ELR (cell line): ENCODE measurements around the gene ACER1.
"Not testable (repeated sequence)": the region's sequence is repeated elsewhere in the genome, so short reads cannot be mapped to it uniquely, and the experiment has no call there.

Source experiments
- DNase-seq: peaks from one replicate; pipeline ENCODE4 v3.0.0-alpha.2; 2015; ENCODE audit warnings: low read depth

Gene ACER1

GRCh38 chr19:6287269-6287885 lies 46.0 kb downstream of the ACER1 start:
- no peak for DNase-seq

GRCh38 chr19:6286676-6287075 lies 46.7 kb downstream of the ACER1 start:
- DNase-seq = no peak

- not testable (repeated sequence) for DNase-seq
Measured at GRCh38 chr19:6282393-6282792, 51.0 kb downstream of the ACER1 start.

GRCh38 chr19:6279931-6280591 lies 53.4 kb downstream of the ACER1 start, which contains the start of gene MLLT1:
Gene MLLT1, minus strand, starts transcription at chr19:6279975. Its CDS starts 191 bp downstream, at chr19:6279784.
- peak; percentile 97 for DNase-seq

GRCh38 chr19:6279620-6279930 lies 53.8 kb downstream of the ACER1 start:
- no peak for DNase-seq

- no peak for DNase-seq
Measured at GRCh38 chr19:6278740-6279619, 54.4 kb downstream of the ACER1 start.

GRCh38 chr19:6278051-6278450 lies 55.4 kb downstream of the ACER1 start:
- DNase-seq = no peak

GRCh38 chr19:6276447-6276846 lies 57.0 kb downstream of the ACER1 start:
- no peak for DNase-seq

GRCh38 chr19:6275170-6275744 lies 58.2 kb downstream of the ACER1 start:
- no peak for DNase-seq

- DNase-seq = no peak
Measured at GRCh38 chr19:6274756-6275155, 58.7 kb downstream of the ACER1 start.

- peak; percentile 96 for DNase-seq
Measured at GRCh38 chr19:6273701-6274601, 59.5 kb downstream of the ACER1 start.

- DNase-seq = no peak
Measured at GRCh38 chr19:6272913-6273600, 60.4 kb downstream of the ACER1 start.

GRCh38 chr19:6272411-6272791 lies 61.0 kb downstream of the ACER1 start:
- DNase-seq = no peak

- DNase-seq = peak; percentile 54
Measured at GRCh38 chr19:6271721-6272410, 61.5 kb downstream of the ACER1 start.

GRCh38 chr19:6271251-6271650 lies 62.2 kb downstream of the ACER1 start:
- DNase-seq = peak; percentile 20

- DNase-seq = no peak
Measured at GRCh38 chr19:6270822-6271221, 62.6 kb downstream of the ACER1 start.

GRCh38 chr19:6270076-6270745 lies 63.2 kb downstream of the ACER1 start:
- no peak for DNase-seq

- no peak for DNase-seq
Measured at GRCh38 chr19:6269101-6269886, 64.1 kb downstream of the ACER1 start.

GRCh38 chr19:6268382-6268771 lies 65.0 kb downstream of the ACER1 start:
- DNase-seq = no peak
